ENCODE data around the gene DRGX. TPM values are rescaled to one million over a fixed set of nuclear protein-coding genes. Genes with fewer than 3 reads are reported as not detected.

DRGX gene
- total and polyA plus RNA-seq, 9 donors, result not detected

GRCh38 chr10:49375611-49376010 is 20.3 kb downstream of the DRGX start:
- H3K4me3 ChIP-seq, result no peak overlapping the region
- TF ChIP-seq POLR2A (IDR thresholded peaks at IDR 0.05) (no peak), EP300 (IDR thresholded peaks at IDR 0.05) (no peak)
- TF ChIP-seq, protein P1, sequence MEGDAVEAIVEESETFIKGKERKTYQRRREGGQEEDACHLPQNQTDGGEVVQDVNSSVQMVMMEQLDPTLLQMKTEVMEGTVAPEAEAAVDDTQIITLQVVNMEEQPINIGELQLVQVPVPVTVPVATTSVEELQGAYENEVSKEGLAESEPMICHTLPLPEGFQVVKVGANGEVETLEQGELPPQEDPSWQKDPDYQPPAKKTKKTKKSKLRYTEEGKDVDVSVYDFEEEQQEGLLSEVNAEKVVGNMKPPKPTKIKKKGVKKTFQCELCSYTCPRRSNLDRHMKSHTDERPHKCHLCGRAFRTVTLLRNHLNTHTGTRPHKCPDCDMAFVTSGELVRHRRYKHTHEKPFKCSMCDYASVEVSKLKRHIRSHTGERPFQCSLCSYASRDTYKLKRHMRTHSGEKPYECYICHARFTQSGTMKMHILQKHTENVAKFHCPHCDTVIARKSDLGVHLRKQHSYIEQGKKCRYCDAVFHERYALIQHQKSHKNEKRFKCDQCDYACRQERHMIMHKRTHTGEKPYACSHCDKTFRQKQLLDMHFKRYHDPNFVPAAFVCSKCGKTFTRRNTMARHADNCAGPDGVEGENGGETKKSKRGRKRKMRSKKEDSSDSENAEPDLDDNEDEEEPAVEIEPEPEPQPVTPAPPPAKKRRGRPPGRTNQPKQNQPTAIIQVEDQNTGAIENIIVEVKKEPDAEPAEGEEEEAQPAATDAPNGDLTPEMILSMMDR (IDR thresholded peaks at IDR 0.05), result no peak
- DNase-seq, result no peak
- 68 to 75% (median 75%) methylated on average over 3 of the region's 3 CpGs for WGBS, 3 donors
- no peak overlapping the region for H3K27ac ChIP-seq
- no peaks in the 10 kb centered on the region for H3K9me3 ChIP-seq
- H3K27me3 ChIP-seq, result no peaks in the 10 kb centered on the region
- no peaks in the 10 kb centered on the region for H3K4me1 ChIP-seq (ENCODE audit: insufficient read depth)
- intact Hi-C loops (cut with DNase I), result no loop called here
- no peaks in the 10 kb centered on the region for H3K36me3 ChIP-seq

- H3K27me3 ChIP-seq, result no peaks in the 10 kb centered on the region
- H3K36me3 ChIP-seq, result no peaks in the 10 kb centered on the region
- WGBS, 3 donors, result 70 to 77% (median 77%) methylated on average over 5 of the region's 5 CpGs
- DNase-seq, result no peak
- H3K27ac ChIP-seq, result no peak overlapping the region
- no peak overlapping the region for H3K4me3 ChIP-seq
- TF ChIP-seq, protein P1 (IDR thresholded peaks at IDR 0.05), result no peak
- TF ChIP-seq POLR2A (IDR thresholded peaks at IDR 0.05), result no peak
- no peak for TF ChIP-seq EP300 (IDR thresholded peaks at IDR 0.05)
- H3K9me3 ChIP-seq, result no peaks in the 10 kb centered on the region
- intact Hi-C loops (cut with DNase I), result no loop called here
- H3K4me1 ChIP-seq (ENCODE audit: insufficient read depth), result no peaks in the 10 kb centered on the region
Measured at GRCh38 chr10:49374740-49375139, 21.1 kb downstream of the DRGX start.

DNA sequence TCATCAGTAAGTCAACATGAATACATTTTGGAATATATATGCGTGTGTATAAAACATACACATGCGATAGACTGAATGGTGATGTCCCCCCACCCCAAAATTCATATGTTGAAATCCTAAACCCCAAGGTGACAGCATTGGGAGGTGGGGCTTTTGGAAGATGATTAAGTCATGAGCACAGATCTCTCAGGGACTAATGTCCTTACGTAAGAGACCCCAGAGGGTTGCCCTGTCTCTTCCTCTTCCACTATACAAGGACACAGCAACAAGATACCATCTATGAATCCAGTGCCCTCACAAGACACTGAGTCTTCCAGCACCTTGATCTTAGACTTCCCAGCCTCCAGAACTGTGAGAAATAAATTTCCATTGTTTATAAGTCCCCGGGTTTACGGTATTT is 22.5 kb downstream of the DRGX start:
- 88 to 93% (median 90%) methylated on average over 5 of the region's 5 CpGs for WGBS, 3 donors
- no peaks in the 10 kb centered on the region for H3K9me3 ChIP-seq
- H3K36me3 ChIP-seq, result no peaks in the 10 kb centered on the region
- H3K27ac ChIP-seq, result no peak overlapping the region
- no peak overlapping the region for H3K4me3 ChIP-seq
- no peaks in the 10 kb centered on the region for H3K27me3 ChIP-seq
- no peak for DNase-seq
- H3K4me1 ChIP-seq (ENCODE audit: insufficient read depth), result no peaks in the 10 kb centered on the region
- intact Hi-C loops (cut with DNase I), result no loop called here
- TF ChIP-seq POLR2A (IDR thresholded peaks at IDR 0.05), result no peak
- TF ChIP-seq, protein P1 (IDR thresholded peaks at IDR 0.05), result no peak
- TF ChIP-seq EP300 (IDR thresholded peaks at IDR 0.05), result no peak

DNA sequence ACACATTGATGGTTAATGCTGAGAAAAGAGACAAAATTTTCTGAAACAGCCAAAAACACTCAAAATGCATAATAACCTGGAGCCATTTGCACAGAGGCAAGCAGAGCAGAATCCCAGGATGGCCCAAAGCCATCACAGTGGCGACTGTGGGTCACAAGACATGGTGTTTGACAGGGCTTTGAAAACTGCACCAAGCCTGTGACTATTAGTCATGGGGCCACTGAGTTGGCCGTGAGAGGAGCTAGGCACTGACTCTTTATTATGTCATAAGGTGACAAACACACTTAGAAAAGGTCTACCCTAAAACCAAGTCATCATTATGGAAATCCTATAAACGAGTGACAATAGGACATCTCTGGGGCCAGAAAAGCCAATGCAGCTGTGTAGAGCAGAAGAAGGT is 23.9 kb downstream of the DRGX start:
- 77 to 85% (median 81%) methylated on average over 3 of the region's 3 CpGs for WGBS, 3 donors
- TF ChIP-seq POLR2A (IDR thresholded peaks at IDR 0.05) (no peak), EP300 (IDR thresholded peaks at IDR 0.05) (no peak)
- TF ChIP-seq, protein P1 (IDR thresholded peaks at IDR 0.05), result no peak
- no peak for DNase-seq

More for the DNA sequence above, 23.9 kb downstream of the DRGX start:
- Histone ChIP-seq H3K27me3 (no peaks in the 10 kb centered on the region), H3K9me3 (no peaks in the 10 kb centered on the region), H3K36me3 (no peaks in the 10 kb centered on the region), H3K27ac (no peak overlapping the region), H3K4me3 (no peak overlapping the region), H3K4me1 (ENCODE audit: insufficient read depth) (no peaks in the 10 kb centered on the region)
- intact Hi-C loops (cut with DNase I), result no loop called here
